Tibial nerve (tissue), 3 donors: ENCODE results near the gene PPP1R15B.

ENCODE experiments used
- CTCF ChIP-seq, 5 experiments: fragments of 200-600 bp in 3 of 5; fragments of 450-650 bp in 2 of 5; sonication (generic) in 3 of 5; IDR thresholded peaks; one replicate each; pipeline ENCODE4 v1.5.1; 2016 to 2019; ENCODE audit warnings: antibody characterized with exemption in 5 of 5, mild to moderate bottlenecking in 3 of 5, moderate library complexity in 2 of 5
- POLR2A ChIP-seq, 2 donors: fragments of 450-650 bp; IDR thresholded peaks; one replicate each; pipeline ENCODE4 v1.6.1; 2017; ENCODE audit warnings: antibody characterized with exemption in 2 of 2, mild to moderate bottlenecking in 2 of 2, moderate library complexity in 2 of 2

GRCh38 chr1:204383163-204383904 lies 28.3 kb downstream of the PPP1R15B start:
- TF ChIP-seq CTCF (IDR thresholded peaks at IDR 0.05) (no peak), POLR2A (IDR thresholded peaks at IDR 0.05) (no peak)
